Measurements from ENCODE around the gene MILR1. TPM values are rescaled to one million over a fixed set of nuclear protein-coding genes. Genes with fewer than 3 reads are reported as not detected.
A peak's percentile ranks its signal among the peaks of the same experiment; 100 is the strongest.

Gene MILR1
- total RNA-seq, 1 experiment from 2014 or later, result 13.3 TPM

DNA sequence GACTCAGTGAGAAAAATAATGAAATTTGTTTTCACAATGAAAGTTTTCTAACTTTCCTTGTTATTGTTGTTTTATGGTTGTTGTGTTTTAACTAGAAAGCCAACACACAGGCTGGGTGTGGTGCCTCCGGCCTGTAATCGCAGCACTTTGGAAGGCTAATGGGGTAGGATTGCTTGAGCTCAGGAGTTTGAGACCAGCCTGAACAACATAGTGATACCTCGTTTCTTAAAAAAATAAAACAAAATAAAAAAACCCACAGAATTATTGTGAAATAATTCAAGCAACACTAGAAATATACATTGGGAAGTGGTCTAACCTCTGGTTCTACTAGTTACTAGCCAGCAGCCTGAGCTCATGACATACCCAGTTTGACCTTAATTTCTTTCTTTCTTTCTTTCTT, 630 bp downstream of the MILR1 start:
- ChIA-PET POLR2A (ENCODE audit: unreplicated experiment) (no interaction called here), CTCF (no interaction called here)
- Histone ChIP-seq H3K27me3 (ENCODE audit: low read length) (no peaks in the 10 kb centered on the region), H3K9me2 (replicated peaks; ENCODE audit: low read length) (no peaks in the 10 kb centered on the region), H3K4me1 (ENCODE audit: insufficient read depth, low read length) (peaks cover 16% of the 10 kb centered on the region), H3K9ac (ENCODE audit: low read length) (no peak overlapping the region), H3F3A (ENCODE audit: low read length, unreplicated experiment) (no peaks in the 10 kb centered on the region), H3K9me3 (ENCODE audit: low read length) (no peaks in the 10 kb centered on the region), H3K27ac (ENCODE audit: low read length) (peak overlapping the region; percentile 53), H3K4me2 (ENCODE audit: low read length) (peak overlapping the region; percentile 56), H4K20me1 (ENCODE audit: low read length) (no peaks in the 10 kb centered on the region), H3K36me3 (ENCODE audit: low read depth, low read length) (no peaks in the 10 kb centered on the region), H2AFZ (ENCODE audit: low read length) (peak overlapping the region; percentile 47), H3K4me3 (ENCODE audit: low read length) (peak overlapping the region; percentile 10), H3K79me2 (ENCODE audit: low read length) (no peaks in the 10 kb centered on the region)
- intact Hi-C loops (cut with micrococcal nuclease), result no loop called here
- no TSS peak for BruUV-seq (replicated peaks)
- no peak for TF ChIP-seq EZH2 (IDR thresholded peaks at IDR 0.05; ENCODE audit: low read length, unreplicated experiment)
- TF ChIP-seq, protein P1, sequence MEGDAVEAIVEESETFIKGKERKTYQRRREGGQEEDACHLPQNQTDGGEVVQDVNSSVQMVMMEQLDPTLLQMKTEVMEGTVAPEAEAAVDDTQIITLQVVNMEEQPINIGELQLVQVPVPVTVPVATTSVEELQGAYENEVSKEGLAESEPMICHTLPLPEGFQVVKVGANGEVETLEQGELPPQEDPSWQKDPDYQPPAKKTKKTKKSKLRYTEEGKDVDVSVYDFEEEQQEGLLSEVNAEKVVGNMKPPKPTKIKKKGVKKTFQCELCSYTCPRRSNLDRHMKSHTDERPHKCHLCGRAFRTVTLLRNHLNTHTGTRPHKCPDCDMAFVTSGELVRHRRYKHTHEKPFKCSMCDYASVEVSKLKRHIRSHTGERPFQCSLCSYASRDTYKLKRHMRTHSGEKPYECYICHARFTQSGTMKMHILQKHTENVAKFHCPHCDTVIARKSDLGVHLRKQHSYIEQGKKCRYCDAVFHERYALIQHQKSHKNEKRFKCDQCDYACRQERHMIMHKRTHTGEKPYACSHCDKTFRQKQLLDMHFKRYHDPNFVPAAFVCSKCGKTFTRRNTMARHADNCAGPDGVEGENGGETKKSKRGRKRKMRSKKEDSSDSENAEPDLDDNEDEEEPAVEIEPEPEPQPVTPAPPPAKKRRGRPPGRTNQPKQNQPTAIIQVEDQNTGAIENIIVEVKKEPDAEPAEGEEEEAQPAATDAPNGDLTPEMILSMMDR (conservative IDR thresholded peaks at IDR 0.05; ENCODE audit: low read depth, low read length), result no peak
- TF ChIP-seq EZH2phosphoT487 (IDR thresholded peaks at IDR 0.05; ENCODE audit: borderline replicate concordance, low read length), result no peak
- no peak for DNase-seq
- no peak for ATAC-seq

DNA sequence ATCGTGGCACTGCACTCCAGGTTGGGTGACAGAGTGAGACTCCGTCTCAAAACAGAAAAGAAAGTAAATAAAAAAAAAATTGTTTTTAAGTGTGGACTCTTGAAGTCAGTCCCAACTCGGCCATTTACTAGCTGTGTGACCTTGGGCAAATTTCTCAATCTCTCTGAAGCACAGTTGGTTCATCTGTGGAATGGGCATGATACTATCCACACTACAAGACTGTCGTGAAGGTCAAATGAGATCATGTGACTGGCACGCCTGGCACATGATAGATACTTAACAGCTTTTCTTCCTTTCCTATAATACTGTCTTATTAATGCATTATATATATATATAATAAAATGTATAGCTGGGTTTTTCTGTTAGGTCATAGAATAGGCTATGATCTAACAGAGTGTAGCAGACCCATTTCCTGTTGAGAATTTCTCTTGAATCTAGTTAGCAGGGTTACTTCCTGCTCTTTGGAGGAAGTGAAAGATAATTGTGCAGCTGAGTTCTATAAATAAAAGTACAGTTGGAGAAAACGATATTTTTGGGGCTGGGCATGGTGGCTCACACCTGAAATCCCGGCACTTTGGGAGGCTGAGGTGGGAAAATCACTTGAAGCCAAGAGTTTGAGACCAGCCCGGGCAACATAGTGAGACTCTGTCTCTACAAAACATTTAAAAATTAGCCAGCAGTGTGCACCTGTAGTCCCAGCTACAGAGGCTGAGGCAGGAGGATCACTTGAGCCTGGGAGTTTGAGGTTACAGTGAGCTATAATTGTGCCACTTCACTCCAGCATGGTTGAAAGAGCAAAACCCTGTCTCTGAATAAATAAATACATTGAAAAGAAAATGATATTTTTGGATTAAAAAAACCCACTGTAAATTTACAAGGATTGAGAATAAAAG, 7.3 kb downstream of the MILR1 start:
- H3K9ac ChIP-seq (ENCODE audit: low read length), result no peak overlapping the region
- H3K79me2 ChIP-seq (ENCODE audit: low read length), result no peaks in the 10 kb centered on the region
- CTCF ChIA-PET, result interaction anchor here (0.6 to 0.7 kb wide), 2 partner anchors 36 to 38 kb away, joined by 3 to 8 read pairs; no protein-coding TSS in a partner anchor
- 0 out of 2 replicates have a peak overlapping the region, but pooled peaks have one; percentile 20 for H2AFZ ChIP-seq (ENCODE audit: low read length)
- H3K27ac ChIP-seq (ENCODE audit: low read length), result no peak overlapping the region
- no peaks in the 10 kb centered on the region for H3K36me3 ChIP-seq (ENCODE audit: low read depth, low read length)
- no peak overlapping the region for H3K4me3 ChIP-seq (ENCODE audit: low read length)
- POLR2A ChIA-PET (ENCODE audit: unreplicated experiment), result no interaction called here
- H3K27me3 ChIP-seq (ENCODE audit: low read length), result no peaks in the 10 kb centered on the region
- no TSS peak for BruUV-seq (replicated peaks)
- H3K4me2 ChIP-seq (ENCODE audit: low read length), result no peak overlapping the region
- TF ChIP-seq EZH2phosphoT487 (IDR thresholded peaks at IDR 0.05; ENCODE audit: borderline replicate concordance, low read length), result no peak
- TF ChIP-seq, protein P1 (conservative IDR thresholded peaks at IDR 0.05; ENCODE audit: low read depth, low read length), result no peak
- TF ChIP-seq EZH2 (IDR thresholded peaks at IDR 0.05; ENCODE audit: low read length, unreplicated experiment), result no peak
- H3K9me3 ChIP-seq (ENCODE audit: low read length), result no peaks in the 10 kb centered on the region
- DNase-seq (no peak), ATAC-seq (no peak)
- no peaks in the 10 kb centered on the region for H4K20me1 ChIP-seq (ENCODE audit: low read length)
- intact Hi-C loops (cut with micrococcal nuclease), result no loop called here
- H3F3A ChIP-seq (ENCODE audit: low read length, unreplicated experiment), result no peaks in the 10 kb centered on the region
- H3K9me2 ChIP-seq (replicated peaks; ENCODE audit: low read length), result no peaks in the 10 kb centered on the region
- peaks cover 13% of the 10 kb centered on the region for H3K4me1 ChIP-seq (ENCODE audit: insufficient read depth, low read length)

DNA sequence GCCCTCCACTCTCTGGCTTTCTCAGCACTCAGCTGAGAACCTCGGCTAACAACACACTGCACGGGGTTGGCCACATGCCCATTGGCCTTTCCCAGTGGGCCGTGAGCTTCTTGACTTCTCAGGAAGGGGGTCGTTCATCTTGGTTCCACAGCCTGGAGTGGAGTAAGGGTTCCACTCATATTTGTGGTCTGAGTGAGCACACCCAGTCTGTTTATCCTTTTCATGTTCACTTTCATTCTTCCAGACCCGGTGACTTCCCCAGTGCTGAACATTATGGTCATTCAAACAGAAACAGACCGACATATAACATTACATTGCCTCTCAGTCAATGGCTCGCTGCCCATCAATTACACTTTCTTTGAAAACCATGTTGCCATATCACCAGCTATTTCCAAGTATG, 8.2 kb downstream of the MILR1 start:
- no peaks in the 10 kb centered on the region for H3F3A ChIP-seq (ENCODE audit: low read length, unreplicated experiment)
- intact Hi-C loops (cut with micrococcal nuclease), result no loop called here
- H3K4me3 ChIP-seq (ENCODE audit: low read length), result no peak overlapping the region

More for the DNA sequence above, 8.2 kb downstream of the MILR1 start:
- Histone ChIP-seq H3K79me2 (ENCODE audit: low read length) (no peaks in the 10 kb centered on the region), H3K27me3 (ENCODE audit: low read length) (no peaks in the 10 kb centered on the region), H3K9ac (ENCODE audit: low read length) (no peak overlapping the region), H2AFZ (ENCODE audit: low read length) (no peak overlapping the region), H3K4me1 (ENCODE audit: insufficient read depth, low read length) (peaks cover 13% of the 10 kb centered on the region), H3K27ac (ENCODE audit: low read length) (no peak overlapping the region), H3K36me3 (ENCODE audit: low read depth, low read length) (no peaks in the 10 kb centered on the region), H3K9me2 (replicated peaks; ENCODE audit: low read length) (no peaks in the 10 kb centered on the region), H4K20me1 (ENCODE audit: low read length) (no peaks in the 10 kb centered on the region), H3K9me3 (ENCODE audit: low read length) (no peaks in the 10 kb centered on the region), H3K4me2 (ENCODE audit: low read length) (no peak overlapping the region)
- POLR2A ChIA-PET (ENCODE audit: unreplicated experiment), result no interaction called here
- CTCF ChIA-PET, result no interaction called here
- no TSS peak for BruUV-seq (replicated peaks)
- no peak for TF ChIP-seq EZH2 (IDR thresholded peaks at IDR 0.05; ENCODE audit: low read length, unreplicated experiment)
- TF ChIP-seq, protein P1 (conservative IDR thresholded peaks at IDR 0.05; ENCODE audit: low read depth, low read length), result no peak
- no peak for TF ChIP-seq EZH2phosphoT487 (IDR thresholded peaks at IDR 0.05; ENCODE audit: borderline replicate concordance, low read length)
- DNase-seq (no peak), ATAC-seq (no peak)
